Chondrocyte (in vitro differentiated cells): ENCODE measurements around the gene ZNF441. TPM values are rescaled to one million over a fixed set of nuclear protein-coding genes. Genes with fewer than 3 reads are reported as not detected.
"Not testable (repeated sequence)": the region's sequence is repeated elsewhere in the genome, so short reads cannot be mapped to it uniquely, and the experiment has no call there.

Experiments
- DNase-seq: peaks from one replicate; pipeline ENCODE4 v3.0.0; 2021; ENCODE audit warnings: mixed read lengths, low spot score
- H3K27ac Mint-ChIP-seq: one replicate; pipeline ENCODE4 v1.8.0; 2021; ENCODE audit warnings: mild to moderate bottlenecking, moderate library complexity, mixed read lengths; ENCODE audit not compliant: unreplicated experiment
- H3K27me3 Mint-ChIP-seq: 2 replicates; pipeline ENCODE4 v1.8.0; 2021; ENCODE audit warnings: low read depth, mixed read lengths
- H3K36me3 Mint-ChIP-seq: 2 replicates; pipeline ENCODE4 v1.8.0; 2021; ENCODE audit warnings: low read depth, mixed read lengths
- H3K4me1 Mint-ChIP-seq: 2 replicates; pipeline ENCODE4 v1.8.0; 2021; ENCODE audit warnings: low read depth, mild to moderate bottlenecking, mixed read lengths
- H3K4me3 Mint-ChIP-seq: one replicate; pipeline ENCODE4 v1.8.0; 2021; ENCODE audit warnings: mild to moderate bottlenecking, moderate library complexity, mixed read lengths; ENCODE audit not compliant: unreplicated experiment
- H3K9me3 Mint-ChIP-seq: 2 replicates; pipeline ENCODE4 v1.8.0; 2021; ENCODE audit warnings: low read depth, mixed read lengths
- total RNA-seq: library from RNA; stranded (reverse); gene quantifications from 3 replicates; pipeline ENCODE4 v1.2.1, GENCODE V29; 2021
- TF ChIP-seq, protein P1 (sequence below): fragments of 200-600 bp; sonication (generic); IDR thresholded peaks from 2 replicates; pipeline ENCODE4 v1.5.0; 2021; ENCODE audit warnings: antibody characterized with exemption, mild to moderate bottlenecking, moderate library complexity

Gene ZNF441
- total RNA-seq, 1 donor from 2014 or later: 5.6 TPM

- H3K4me3 Mint-ChIP-seq: no peak overlapping the region
- H3K36me3 Mint-ChIP-seq: peaks cover 2% of the 10 kb centered on the region
- H3K27ac Mint-ChIP-seq: no peak overlapping the region
- TF ChIP-seq, protein P1, sequence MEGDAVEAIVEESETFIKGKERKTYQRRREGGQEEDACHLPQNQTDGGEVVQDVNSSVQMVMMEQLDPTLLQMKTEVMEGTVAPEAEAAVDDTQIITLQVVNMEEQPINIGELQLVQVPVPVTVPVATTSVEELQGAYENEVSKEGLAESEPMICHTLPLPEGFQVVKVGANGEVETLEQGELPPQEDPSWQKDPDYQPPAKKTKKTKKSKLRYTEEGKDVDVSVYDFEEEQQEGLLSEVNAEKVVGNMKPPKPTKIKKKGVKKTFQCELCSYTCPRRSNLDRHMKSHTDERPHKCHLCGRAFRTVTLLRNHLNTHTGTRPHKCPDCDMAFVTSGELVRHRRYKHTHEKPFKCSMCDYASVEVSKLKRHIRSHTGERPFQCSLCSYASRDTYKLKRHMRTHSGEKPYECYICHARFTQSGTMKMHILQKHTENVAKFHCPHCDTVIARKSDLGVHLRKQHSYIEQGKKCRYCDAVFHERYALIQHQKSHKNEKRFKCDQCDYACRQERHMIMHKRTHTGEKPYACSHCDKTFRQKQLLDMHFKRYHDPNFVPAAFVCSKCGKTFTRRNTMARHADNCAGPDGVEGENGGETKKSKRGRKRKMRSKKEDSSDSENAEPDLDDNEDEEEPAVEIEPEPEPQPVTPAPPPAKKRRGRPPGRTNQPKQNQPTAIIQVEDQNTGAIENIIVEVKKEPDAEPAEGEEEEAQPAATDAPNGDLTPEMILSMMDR: no peak
- peaks cover 3% of the 10 kb centered on the region for H3K27me3 Mint-ChIP-seq
- no peak for DNase-seq
- H3K9me3 Mint-ChIP-seq: peaks cover 17% of the 10 kb centered on the region
- H3K4me1 Mint-ChIP-seq: peaks cover 9% of the 10 kb centered on the region
Observed at GRCh38 chr19:11763117-11763516, 3.7 kb upstream of the ZNF441 start.

GRCh38 chr19:11763611-11764010, 3.2 kb upstream of the ZNF441 start:
- H3K27me3 Mint-ChIP-seq: peaks cover 3% of the 10 kb centered on the region
- H3K4me1 Mint-ChIP-seq: peaks cover 14% of the 10 kb centered on the region
- peaks cover 2% of the 10 kb centered on the region for H3K36me3 Mint-ChIP-seq
- H3K27ac Mint-ChIP-seq: no peak overlapping the region
- TF ChIP-seq, protein P1: no peak
- H3K9me3 Mint-ChIP-seq: peaks cover 17% of the 10 kb centered on the region
- H3K4me3 Mint-ChIP-seq: no peak overlapping the region
- no peak for DNase-seq

DNA sequence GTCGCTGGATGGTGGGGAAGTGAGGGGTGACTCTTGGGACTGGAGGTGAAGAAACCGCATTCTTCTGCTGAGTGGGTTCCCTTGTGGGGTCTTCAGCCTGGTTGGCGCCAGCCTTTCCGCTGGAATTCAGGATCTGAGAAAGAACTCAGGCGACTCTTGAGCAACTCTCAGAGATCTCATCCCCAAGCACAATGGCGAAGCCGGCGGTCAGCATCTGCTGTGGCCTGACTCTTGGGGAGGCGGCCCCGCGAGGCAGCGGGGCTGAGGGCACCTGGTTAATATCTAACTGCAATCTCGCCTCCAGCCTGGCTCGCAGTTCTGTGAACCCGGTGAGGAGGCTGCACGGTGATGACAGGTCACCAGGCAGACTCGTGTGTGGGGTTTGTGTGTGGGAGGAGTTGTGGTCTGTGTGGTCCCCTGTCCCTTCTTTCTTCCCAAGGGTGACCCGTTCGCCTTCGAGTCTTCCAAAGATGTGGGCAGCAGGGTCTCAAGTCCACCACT, 883 bp downstream of the ZNF441 start:
- Mint-ChIP-seq H3K27me3 (peaks cover 3% of the 10 kb centered on the region), H3K4me3 (peak overlapping the region; percentile 99), H3K36me3 (peaks cover 16% of the 10 kb centered on the region), H3K4me1 (peaks cover 17% of the 10 kb centered on the region), H3K9me3 (peaks cover 37% of the 10 kb centered on the region), H3K27ac (peak overlapping the region; percentile 100)
- no peak for DNase-seq
- TF ChIP-seq, protein P1: no peak

DNA sequence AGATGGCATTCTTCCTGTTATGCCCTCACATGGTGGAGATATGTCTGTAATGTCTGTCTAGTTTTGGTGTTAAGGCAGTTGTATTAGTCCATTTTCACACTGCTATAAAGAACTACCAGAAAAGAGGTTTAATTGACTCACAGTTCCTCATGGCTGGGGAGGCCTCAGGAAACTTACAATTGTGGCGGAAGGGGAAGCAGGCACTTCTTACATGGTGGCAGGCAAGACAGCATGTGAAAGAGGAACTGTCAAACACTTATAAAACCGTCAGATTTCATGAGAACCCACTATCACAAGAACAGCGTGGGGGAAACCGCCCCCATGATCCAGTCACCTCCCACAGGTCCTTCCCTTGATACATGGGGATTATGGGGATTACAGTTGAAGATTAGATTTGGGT, 3.2 kb downstream of the ZNF441 start:
- Mint-ChIP-seq H3K4me1 (peaks cover 17% of the 10 kb centered on the region), H3K4me3 (no peak overlapping the region), H3K9me3 (peaks cover 42% of the 10 kb centered on the region), H3K27me3 (no peaks in the 10 kb centered on the region), H3K36me3 (peaks cover 17% of the 10 kb centered on the region), H3K27ac (no peak overlapping the region)
- TF ChIP-seq, protein P1: no peak
- no peak for DNase-seq

DNA sequence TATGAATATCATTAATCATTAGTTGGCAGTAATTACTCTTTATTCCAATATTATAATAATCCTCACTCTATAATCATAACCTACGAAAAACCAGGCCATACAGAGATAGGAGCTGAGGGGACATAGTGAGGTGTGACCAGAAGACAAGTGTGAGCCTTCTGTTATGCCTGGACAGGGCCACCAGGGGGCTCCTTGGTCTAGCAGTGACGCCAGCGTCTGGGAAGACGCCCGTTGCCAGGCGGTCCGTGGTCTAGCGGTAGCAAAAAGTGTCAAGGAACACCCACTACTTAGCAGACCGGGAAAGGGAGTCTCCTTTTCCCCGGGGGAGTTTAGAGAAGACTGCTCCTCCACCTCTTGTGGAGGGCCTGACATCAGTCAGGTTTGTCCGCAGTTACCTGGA, 4.7 kb downstream of the ZNF441 start:
- not testable (repeated sequence) for H3K27me3 Mint-ChIP-seq, DNase-seq, H3K27ac Mint-ChIP-seq, H3K4me3 Mint-ChIP-seq
- TF ChIP-seq, protein P1: peak; percentile 43
- Mint-ChIP-seq H3K36me3 (peaks cover 22% of the 10 kb centered on the region), H3K9me3 (peaks cover 50% of the 10 kb centered on the region), H3K4me1 (peaks cover 15% of the 10 kb centered on the region)

DNA sequence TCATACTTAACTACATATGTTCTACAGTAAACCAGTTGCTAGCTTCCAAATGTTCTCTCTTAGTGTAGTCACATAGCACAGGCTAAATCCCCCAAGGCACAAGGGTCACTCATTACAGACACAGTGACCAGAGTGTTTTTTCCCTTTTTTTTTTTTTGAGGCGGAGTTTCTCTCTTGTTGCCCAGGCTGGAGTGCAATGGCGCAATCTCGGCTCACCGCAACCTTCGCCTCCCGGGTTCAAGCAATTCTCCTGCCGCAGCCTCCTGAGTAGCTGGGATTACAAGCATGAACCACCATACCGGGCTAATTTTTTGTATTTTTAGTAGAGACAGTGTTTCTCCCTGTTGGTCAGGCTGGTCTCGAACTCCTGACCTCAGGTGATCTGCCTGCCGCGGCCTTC, 9.9 kb downstream of the ZNF441 start:
- H3K9me3 Mint-ChIP-seq: peaks cover 68% of the 10 kb centered on the region

More for the DNA sequence above, 9.9 kb downstream of the ZNF441 start:
- H3K27ac Mint-ChIP-seq, H3K4me3 Mint-ChIP-seq, H3K4me1 Mint-ChIP-seq, H3K27me3 Mint-ChIP-seq, DNase-seq: not testable (repeated sequence)
- peaks cover 61% of the 10 kb centered on the region for H3K36me3 Mint-ChIP-seq
